GM12873 (cell line): ENCODE measurements around the gene AGPAT2.

ENCODE experiments used
- TF ChIP-seq, protein P1 (sequence below): IDR thresholded peaks from 2 replicates; pipeline ENCODE4 v1.5.1; 2012; ENCODE audit warnings: low read depth, mild to moderate bottlenecking, moderate library complexity, low read length, control low read depth; ENCODE audit not compliant: insufficient read depth; ENCODE audit errors: missing control alignments

The AGPAT2 gene

GRCh38 chr9:136658849-136659535 is 28.3 kb downstream of the AGPAT2 start:
- TF ChIP-seq, protein P1, sequence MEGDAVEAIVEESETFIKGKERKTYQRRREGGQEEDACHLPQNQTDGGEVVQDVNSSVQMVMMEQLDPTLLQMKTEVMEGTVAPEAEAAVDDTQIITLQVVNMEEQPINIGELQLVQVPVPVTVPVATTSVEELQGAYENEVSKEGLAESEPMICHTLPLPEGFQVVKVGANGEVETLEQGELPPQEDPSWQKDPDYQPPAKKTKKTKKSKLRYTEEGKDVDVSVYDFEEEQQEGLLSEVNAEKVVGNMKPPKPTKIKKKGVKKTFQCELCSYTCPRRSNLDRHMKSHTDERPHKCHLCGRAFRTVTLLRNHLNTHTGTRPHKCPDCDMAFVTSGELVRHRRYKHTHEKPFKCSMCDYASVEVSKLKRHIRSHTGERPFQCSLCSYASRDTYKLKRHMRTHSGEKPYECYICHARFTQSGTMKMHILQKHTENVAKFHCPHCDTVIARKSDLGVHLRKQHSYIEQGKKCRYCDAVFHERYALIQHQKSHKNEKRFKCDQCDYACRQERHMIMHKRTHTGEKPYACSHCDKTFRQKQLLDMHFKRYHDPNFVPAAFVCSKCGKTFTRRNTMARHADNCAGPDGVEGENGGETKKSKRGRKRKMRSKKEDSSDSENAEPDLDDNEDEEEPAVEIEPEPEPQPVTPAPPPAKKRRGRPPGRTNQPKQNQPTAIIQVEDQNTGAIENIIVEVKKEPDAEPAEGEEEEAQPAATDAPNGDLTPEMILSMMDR = no peak

- TF ChIP-seq, protein P1 = no peak
Observed at GRCh38 chr9:136657974-136658848, 29.0 kb downstream of the AGPAT2 start.

DNA sequence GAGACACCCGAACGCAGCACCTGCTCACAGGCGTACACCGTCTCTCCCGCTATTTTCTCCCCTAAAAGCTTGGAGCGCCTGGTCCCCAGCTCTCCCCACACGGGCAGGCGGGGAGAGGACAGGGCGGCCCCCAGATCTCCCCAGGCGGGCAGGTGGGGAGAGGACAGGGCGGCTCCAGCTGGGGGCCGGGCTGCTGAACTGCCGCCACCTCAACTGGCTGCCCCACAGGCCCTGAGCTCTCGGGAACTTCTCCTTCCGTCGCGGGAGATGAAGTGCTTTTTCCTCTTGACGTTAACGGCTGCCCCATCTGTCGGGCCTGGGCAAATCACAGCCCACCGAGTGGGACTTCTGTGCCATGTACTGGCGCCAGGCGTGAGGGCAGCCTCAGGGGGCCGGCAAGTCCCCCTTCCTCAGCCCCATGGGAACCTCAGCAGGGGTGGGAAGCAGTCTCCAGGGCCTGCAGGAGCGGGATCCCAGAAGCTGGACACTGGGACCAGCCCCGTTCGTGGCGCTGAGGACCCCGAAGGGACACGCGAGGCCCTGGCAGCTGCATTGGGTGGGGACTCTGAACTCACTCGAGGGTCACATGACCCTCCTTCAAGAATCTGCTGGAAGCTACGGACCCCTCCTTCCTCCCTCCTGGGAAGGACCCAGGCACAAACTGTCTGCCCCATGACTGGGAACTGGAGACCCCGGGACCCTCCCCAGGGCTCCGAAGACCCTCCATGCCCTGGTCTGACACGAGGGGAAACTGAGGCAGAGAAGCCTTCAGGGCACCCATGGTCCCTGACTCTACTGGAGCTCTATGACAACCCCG is 30.3 kb downstream of the AGPAT2 start:
- TF ChIP-seq, protein P1 = no peak

DNA sequence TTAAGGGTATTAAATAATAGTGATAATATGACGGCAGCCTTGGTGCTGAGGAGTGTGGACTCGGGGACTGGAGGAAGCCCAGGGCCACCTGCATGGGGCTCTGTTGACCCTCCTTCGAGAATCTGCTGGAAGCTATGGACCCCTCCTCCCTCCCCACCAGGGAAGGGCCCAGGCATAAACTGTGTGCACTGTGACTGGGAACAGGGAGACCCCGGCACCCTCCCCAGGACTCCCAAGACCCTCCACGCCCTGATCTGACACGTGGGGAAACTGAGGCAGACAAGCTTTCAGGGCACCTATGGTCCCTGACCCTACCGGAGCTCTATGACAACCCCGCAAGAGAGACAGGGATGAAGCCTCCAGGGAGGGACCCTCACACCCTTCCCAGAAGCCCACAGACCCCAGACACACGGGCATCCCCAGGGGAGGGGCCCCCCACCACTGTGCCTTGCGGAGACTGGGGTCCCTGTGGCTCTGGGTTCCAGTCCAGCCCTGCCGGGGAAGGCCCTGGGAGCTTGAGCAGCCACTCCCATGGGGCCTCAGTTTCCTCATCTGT is 31.0 kb downstream of the AGPAT2 start:
- TF ChIP-seq, protein P1 = no peak

GRCh38 chr9:136655536-136656182 is 31.6 kb downstream of the AGPAT2 start:
- TF ChIP-seq, protein P1 = no peak

- TF ChIP-seq, protein P1 = no peak
Observed at GRCh38 chr9:136654820-136655535, 32.3 kb downstream of the AGPAT2 start.
